Nephron (organoid): ENCODE results near the gene MYO16.

Experiments used
- H3K27ac Mint-ChIP-seq, 3 experiments: 2 replicates each; pipeline ENCODE4 v1.8.0; 2020; ENCODE audit warnings: mixed read lengths in 3 of 3, mild to moderate bottlenecking in 2 of 3, moderate library complexity in 1 of 3
- H3K27me3 Mint-ChIP-seq: 2 replicates; pipeline ENCODE4 v1.8.0; 2021; ENCODE audit warnings: low read depth, mild to moderate bottlenecking, moderate library complexity, mixed read lengths
- H3K36me3 Mint-ChIP-seq: 2 replicates; pipeline ENCODE4 v1.8.0; 2020; ENCODE audit warnings: low read depth, mixed read lengths
- H3K4me1 Mint-ChIP-seq: 2 replicates; pipeline ENCODE4 v1.8.0; 2020; ENCODE audit warnings: mixed read lengths
- H3K4me3 Mint-ChIP-seq, 3 experiments: 2 replicates each; pipeline ENCODE4 v1.8.0; 2020; ENCODE audit warnings: mild to moderate bottlenecking in 3 of 3, mixed read lengths in 3 of 3, moderate library complexity in 2 of 3
- H3K9me3 Mint-ChIP-seq: 2 replicates; pipeline ENCODE4 v1.8.0; 2020; ENCODE audit warnings: mixed read lengths
- TF ChIP-seq, protein P1 (sequence below), 3 experiments: fragments of 200-600 bp; sonication (generic); IDR thresholded peaks; one replicate each; pipeline ENCODE4 v1.5.0; 2021; ENCODE audit warnings: antibody characterized with exemption in 3 of 3; ENCODE audit not compliant: unreplicated experiment in 3 of 3

The MYO16 gene

DNA sequence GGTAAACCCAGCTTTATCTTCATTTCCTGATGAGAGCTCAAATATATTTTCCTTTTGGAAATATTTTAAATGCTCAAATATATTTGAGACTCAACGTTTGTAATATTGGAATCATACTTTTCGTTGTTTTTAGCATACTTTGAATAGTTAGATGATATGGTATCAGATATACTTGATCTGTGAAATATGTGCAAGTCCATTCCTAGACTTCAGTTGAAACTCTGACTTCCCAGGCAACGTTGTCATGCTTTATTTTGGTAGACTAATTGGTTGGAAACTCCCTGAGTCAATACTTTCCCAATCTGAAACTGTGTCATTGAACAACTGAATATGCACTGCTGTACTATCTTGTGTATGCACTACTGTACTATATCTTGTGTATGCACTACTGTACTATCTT, 378.5 kb downstream of the MYO16 start:
- H3K4me3 Mint-ChIP-seq: no peak overlapping the region
- H3K4me1 Mint-ChIP-seq: no peaks in the 10 kb centered on the region
- H3K36me3 Mint-ChIP-seq: no peaks in the 10 kb centered on the region
- H3K9me3 Mint-ChIP-seq: no peaks in the 10 kb centered on the region
- TF ChIP-seq, protein P1, sequence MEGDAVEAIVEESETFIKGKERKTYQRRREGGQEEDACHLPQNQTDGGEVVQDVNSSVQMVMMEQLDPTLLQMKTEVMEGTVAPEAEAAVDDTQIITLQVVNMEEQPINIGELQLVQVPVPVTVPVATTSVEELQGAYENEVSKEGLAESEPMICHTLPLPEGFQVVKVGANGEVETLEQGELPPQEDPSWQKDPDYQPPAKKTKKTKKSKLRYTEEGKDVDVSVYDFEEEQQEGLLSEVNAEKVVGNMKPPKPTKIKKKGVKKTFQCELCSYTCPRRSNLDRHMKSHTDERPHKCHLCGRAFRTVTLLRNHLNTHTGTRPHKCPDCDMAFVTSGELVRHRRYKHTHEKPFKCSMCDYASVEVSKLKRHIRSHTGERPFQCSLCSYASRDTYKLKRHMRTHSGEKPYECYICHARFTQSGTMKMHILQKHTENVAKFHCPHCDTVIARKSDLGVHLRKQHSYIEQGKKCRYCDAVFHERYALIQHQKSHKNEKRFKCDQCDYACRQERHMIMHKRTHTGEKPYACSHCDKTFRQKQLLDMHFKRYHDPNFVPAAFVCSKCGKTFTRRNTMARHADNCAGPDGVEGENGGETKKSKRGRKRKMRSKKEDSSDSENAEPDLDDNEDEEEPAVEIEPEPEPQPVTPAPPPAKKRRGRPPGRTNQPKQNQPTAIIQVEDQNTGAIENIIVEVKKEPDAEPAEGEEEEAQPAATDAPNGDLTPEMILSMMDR (IDR thresholded peaks at IDR 0.05; ENCODE audit: unreplicated experiment in 3 of 3): no peak
- no peak overlapping the region for H3K27ac Mint-ChIP-seq
- H3K27me3 Mint-ChIP-seq: no peaks in the 10 kb centered on the region

DNA sequence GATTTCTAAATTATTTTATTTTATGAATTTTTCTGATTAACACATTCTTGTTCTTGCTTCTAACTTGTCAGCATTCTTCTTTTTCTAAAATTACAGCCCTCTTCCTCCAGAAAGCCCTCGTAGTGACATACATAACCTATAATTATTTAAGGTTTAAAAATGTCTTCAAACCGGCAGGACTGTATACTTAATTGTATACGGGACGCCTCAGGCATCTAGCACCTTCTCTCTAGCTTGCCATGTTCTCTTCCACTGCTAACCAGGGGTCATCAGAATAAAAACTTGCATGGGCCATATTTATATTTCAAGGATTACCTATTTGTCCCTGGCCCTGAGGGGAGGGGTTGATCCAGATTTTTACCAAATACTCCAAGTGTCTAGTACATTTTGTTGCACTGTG, 380.3 kb downstream of the MYO16 start:
- no peaks in the 10 kb centered on the region for H3K36me3 Mint-ChIP-seq
- H3K4me3 Mint-ChIP-seq: no peak overlapping the region
- H3K4me1 Mint-ChIP-seq: no peaks in the 10 kb centered on the region
- no peak overlapping the region for H3K27ac Mint-ChIP-seq
- H3K9me3 Mint-ChIP-seq: peaks cover 2% of the 10 kb centered on the region
- TF ChIP-seq, protein P1 (IDR thresholded peaks at IDR 0.05; ENCODE audit: unreplicated experiment in 3 of 3): no peak
- H3K27me3 Mint-ChIP-seq: no peaks in the 10 kb centered on the region

DNA sequence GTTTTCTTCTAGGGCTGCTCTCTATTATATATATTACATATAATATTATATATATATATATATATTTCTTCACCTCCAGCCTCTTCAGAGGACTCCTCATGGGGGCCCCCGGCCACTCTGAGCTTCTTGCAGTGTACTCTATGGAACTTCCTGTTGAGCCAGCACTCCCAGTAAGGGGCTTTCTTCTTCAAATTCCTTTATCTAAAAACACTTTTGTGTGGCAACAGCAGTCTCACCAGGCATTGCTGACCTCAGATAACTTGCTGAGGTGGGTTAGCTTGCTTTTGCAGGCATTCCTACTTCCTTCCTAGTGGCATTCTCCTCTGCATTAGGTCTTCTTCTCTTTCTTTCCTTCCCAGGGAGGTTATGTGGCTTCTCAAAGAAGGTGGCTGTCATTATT, 381.5 kb downstream of the MYO16 start:
- Mint-ChIP-seq H3K27me3 (no peaks in the 10 kb centered on the region), H3K36me3 (no peaks in the 10 kb centered on the region), H3K4me3 (no peak overlapping the region), H3K27ac (no peak overlapping the region), H3K4me1 (no peaks in the 10 kb centered on the region), H3K9me3 (peaks cover 2% of the 10 kb centered on the region)
- TF ChIP-seq, protein P1 (IDR thresholded peaks at IDR 0.05; ENCODE audit: unreplicated experiment in 3 of 3): no peak

DNA sequence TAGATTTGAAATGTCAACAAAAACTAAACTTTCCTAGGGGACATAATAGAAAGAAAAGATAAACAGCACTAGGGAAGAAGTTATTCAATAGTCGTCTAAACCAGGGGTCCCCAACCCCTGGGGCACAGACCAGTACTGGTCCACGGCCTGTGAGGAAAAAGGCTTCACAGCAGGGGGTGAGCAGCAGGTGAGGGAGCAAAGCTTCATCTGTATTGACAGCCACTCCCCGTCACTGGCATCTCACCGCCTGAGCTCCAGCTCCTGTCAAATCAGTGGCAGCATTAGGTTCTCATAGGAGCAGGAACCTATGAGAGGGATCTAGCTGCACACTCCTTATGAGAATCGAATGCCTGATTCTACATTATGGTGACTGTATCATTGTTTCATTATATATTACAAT, 382.7 kb downstream of the MYO16 start:
- Mint-ChIP-seq H3K27me3 (no peaks in the 10 kb centered on the region), H3K36me3 (no peaks in the 10 kb centered on the region)
- TF ChIP-seq, protein P1 (IDR thresholded peaks at IDR 0.05; ENCODE audit: unreplicated experiment in 3 of 3): no peak

DNA sequence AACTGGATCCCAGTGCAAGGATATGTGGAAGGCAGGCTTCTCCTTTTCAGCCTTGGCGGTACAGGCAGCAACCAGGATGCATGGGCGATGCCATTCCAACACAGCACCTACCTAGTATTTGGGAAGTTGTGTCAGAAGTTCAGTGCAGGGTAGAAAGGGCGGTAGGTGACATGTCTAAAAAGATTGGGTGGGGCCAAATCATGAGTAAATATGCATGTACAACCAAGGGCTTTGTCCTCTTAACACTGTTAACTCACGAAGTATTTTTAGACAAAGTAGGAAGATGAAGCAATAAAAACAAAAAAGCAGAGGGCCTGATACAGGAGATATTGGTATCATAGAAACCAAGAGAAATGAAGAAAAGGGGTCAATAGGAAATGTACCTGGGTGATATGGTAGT, 392.1 kb downstream of the MYO16 start:
- Mint-ChIP-seq H3K9me3 (peaks cover 11% of the 10 kb centered on the region), H3K4me3 (no peak overlapping the region), H3K27me3 (no peaks in the 10 kb centered on the region), H3K4me1 (no peaks in the 10 kb centered on the region), H3K27ac (no peak overlapping the region), H3K36me3 (no peaks in the 10 kb centered on the region)
- TF ChIP-seq, protein P1 (IDR thresholded peaks at IDR 0.05; ENCODE audit: unreplicated experiment in 3 of 3): no peak

More for the DNA sequence above, 382.7 kb downstream of the MYO16 start:
- no peak overlapping the region for H3K27ac Mint-ChIP-seq
- H3K4me3 Mint-ChIP-seq: no peak overlapping the region
- no peaks in the 10 kb centered on the region for H3K4me1 Mint-ChIP-seq
- peaks cover 2% of the 10 kb centered on the region for H3K9me3 Mint-ChIP-seq

DNA sequence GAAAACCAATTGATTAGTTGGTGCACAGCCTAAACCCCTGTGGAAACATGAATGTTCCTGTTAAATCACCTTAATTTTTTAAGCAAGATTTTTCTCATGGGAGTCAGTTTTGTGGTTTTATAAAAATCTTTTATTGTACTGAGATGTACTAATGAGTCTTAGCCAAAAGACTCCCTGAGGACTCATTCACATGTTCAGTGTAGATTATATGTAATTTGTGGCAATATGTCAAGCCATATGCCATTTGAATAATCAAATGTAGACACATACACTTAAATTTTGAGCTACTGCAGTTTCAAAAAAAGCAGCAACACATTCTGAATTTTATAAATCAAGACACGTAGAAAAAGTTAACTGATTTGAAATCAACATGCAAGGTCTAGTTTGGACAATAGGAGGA, 395.2 kb downstream of the MYO16 start:
- TF ChIP-seq, protein P1 (IDR thresholded peaks at IDR 0.05; ENCODE audit: unreplicated experiment in 3 of 3): no peak
- peaks cover 3% of the 10 kb centered on the region for H3K9me3 Mint-ChIP-seq
- H3K27me3 Mint-ChIP-seq: no peaks in the 10 kb centered on the region
- H3K27ac Mint-ChIP-seq: no peak overlapping the region
- no peak overlapping the region for H3K4me3 Mint-ChIP-seq
- H3K4me1 Mint-ChIP-seq: no peaks in the 10 kb centered on the region
- no peaks in the 10 kb centered on the region for H3K36me3 Mint-ChIP-seq
